Neuronal stem cell (in vitro differentiated cells): ENCODE data around the gene GRM4.

Experiments
- DNase-seq: peaks from one replicate; pipeline ENCODE4 v3.0.0-alpha.2; 2013; ENCODE audit warnings: low spot score
- H2AFZ ChIP-seq: one replicate; pipeline ENCODE4 v1.6.1; 2013; ENCODE audit warnings: mild to moderate bottlenecking, low read length, inconsistent platforms
- H2AK5ac ChIP-seq: 2 replicates; pipeline ENCODE4 v1.6.1; 2013; ENCODE audit warnings: low read depth, mild to moderate bottlenecking, inconsistent platforms, low read length, moderate library complexity, mixed read lengths
- H2BK120ac ChIP-seq: 2 replicates; pipeline ENCODE4 v1.6.1; 2013; ENCODE audit warnings: low read depth, mild to moderate bottlenecking, inconsistent platforms, low read length, moderate library complexity, mixed read lengths
- H2BK12ac ChIP-seq: one replicate; pipeline ENCODE4 v1.6.1; 2013; ENCODE audit warnings: low read length, inconsistent platforms
- H2BK15ac ChIP-seq: 2 replicates; pipeline ENCODE4 v1.6.1; 2013; ENCODE audit warnings: mild to moderate bottlenecking, low read length, inconsistent platforms, mixed read lengths
- H2BK5ac ChIP-seq: one replicate; pipeline ENCODE4 v1.6.1; 2013; ENCODE audit warnings: inconsistent platforms, mild to moderate bottlenecking, low read length, moderate library complexity
- H3K14ac ChIP-seq: one replicate; pipeline ENCODE4 v1.6.1; 2013; ENCODE audit warnings: low read length, inconsistent platforms
- H3K18ac ChIP-seq: 2 replicates; pipeline ENCODE4 v1.6.1; 2013; ENCODE audit warnings: low read length, inconsistent platforms
- H3K23ac ChIP-seq: 2 replicates; pipeline ENCODE4 v1.6.1; 2013; ENCODE audit warnings: low read depth, mild to moderate bottlenecking, mixed read lengths, low read length, inconsistent platforms; ENCODE audit not compliant: poor library complexity
- H3K27ac ChIP-seq: replicated peaks from 3 replicates; pipeline ENCODE4 v1.5.1; 2013; ENCODE audit warnings: low read length, inconsistent platforms
- H3K27me3 ChIP-seq, 3 experiments: 2 replicates each; pipeline ENCODE4 v1.6.1; 2013; ENCODE audit warnings: low read length in 3 of 3, mild to moderate bottlenecking in 2 of 3, inconsistent platforms in 1 of 3, low read depth in 1 of 3, mixed read lengths in 1 of 3, moderate library complexity in 1 of 3; ENCODE audit not compliant: control insufficient read depth in 3 of 3, insufficient read depth in 3 of 3
- H3K36me3 ChIP-seq, 2 donors: replicated peaks in 1 of 2; 2 replicates each; pipeline ENCODE4 v1.6.1; 2013; ENCODE audit warnings: low read length in 2 of 2; ENCODE audit not compliant: control insufficient read depth in 2 of 2, insufficient read depth in 2 of 2
- H3K4ac ChIP-seq: 2 replicates; pipeline ENCODE4 v1.6.1; 2013; ENCODE audit warnings: inconsistent platforms, mild to moderate bottlenecking, low read length, moderate library complexity
- H3K4me1 ChIP-seq, 2 donors: 1 replicate in 1 of 2; 2 replicates in 1 of 2; pipeline ENCODE4 v1.6.1; 2013; ENCODE audit warnings: low read length in 2 of 2, low read depth in 1 of 2; ENCODE audit not compliant: control insufficient read depth in 2 of 2, insufficient read depth in 1 of 2
- H3K4me2 ChIP-seq: one replicate; pipeline ENCODE4 v1.6.1; 2013; ENCODE audit warnings: mild to moderate bottlenecking, low read length, inconsistent platforms; ENCODE audit not compliant: insufficient read depth, poor library complexity, severe bottlenecking
- H3K4me3 ChIP-seq, 2 donors: 2 replicates each; pipeline ENCODE4 v1.5.1; 2013; ENCODE audit warnings: low read length in 2 of 2, mild to moderate bottlenecking in 2 of 2, inconsistent platforms in 1 of 2, moderate library complexity in 1 of 2
- H3K79me1 ChIP-seq: one replicate; pipeline ENCODE4 v1.6.1; 2013; ENCODE audit warnings: low read depth, mild to moderate bottlenecking, inconsistent platforms, low read length, moderate library complexity
- H3K9ac ChIP-seq: one replicate; pipeline ENCODE4 v1.6.1; 2013; ENCODE audit warnings: mild to moderate bottlenecking, low read depth, low read length, inconsistent platforms; ENCODE audit not compliant: poor library complexity
- H3K9me3 ChIP-seq, 2 donors: replicated peaks in 1 of 2; 2 replicates each; pipeline versions ENCODE3 to v1.6.1; 2013; ENCODE audit warnings: low read length in 2 of 2, mild to moderate bottlenecking in 2 of 2, inconsistent platforms in 1 of 2, low read depth in 1 of 2, mixed read lengths in 1 of 2, moderate library complexity in 1 of 2; ENCODE audit not compliant: control insufficient read depth in 2 of 2, insufficient read depth in 1 of 2
- H4K8ac ChIP-seq: one replicate; pipeline ENCODE4 v1.6.1; 2013; ENCODE audit warnings: low read depth, mild to moderate bottlenecking, inconsistent platforms, low read length, moderate library complexity
- H4K91ac ChIP-seq: one replicate; pipeline ENCODE4 v1.6.1; 2013; ENCODE audit warnings: low read length, low read depth, mild to moderate bottlenecking, inconsistent platforms; ENCODE audit not compliant: poor library complexity
- WGBS, 2 donors: extraction: QIAGEN DNeasy Blood & Tissue Kit; methylation state at CpG; one replicate each; pipeline ENCODE4 v1.1.7; 2013; ENCODE audit warnings: missing lambda C conversion rate in 2 of 2, mixed read lengths in 1 of 2; ENCODE audit not compliant: insufficient read length in 2 of 2, insufficient replicate concordance in 1 of 2; ENCODE audit errors: extremely low coverage in 2 of 2; 5-methylcytosine and 5-hydroxymethylcytosine counted together

The GRM4 gene

DNA sequence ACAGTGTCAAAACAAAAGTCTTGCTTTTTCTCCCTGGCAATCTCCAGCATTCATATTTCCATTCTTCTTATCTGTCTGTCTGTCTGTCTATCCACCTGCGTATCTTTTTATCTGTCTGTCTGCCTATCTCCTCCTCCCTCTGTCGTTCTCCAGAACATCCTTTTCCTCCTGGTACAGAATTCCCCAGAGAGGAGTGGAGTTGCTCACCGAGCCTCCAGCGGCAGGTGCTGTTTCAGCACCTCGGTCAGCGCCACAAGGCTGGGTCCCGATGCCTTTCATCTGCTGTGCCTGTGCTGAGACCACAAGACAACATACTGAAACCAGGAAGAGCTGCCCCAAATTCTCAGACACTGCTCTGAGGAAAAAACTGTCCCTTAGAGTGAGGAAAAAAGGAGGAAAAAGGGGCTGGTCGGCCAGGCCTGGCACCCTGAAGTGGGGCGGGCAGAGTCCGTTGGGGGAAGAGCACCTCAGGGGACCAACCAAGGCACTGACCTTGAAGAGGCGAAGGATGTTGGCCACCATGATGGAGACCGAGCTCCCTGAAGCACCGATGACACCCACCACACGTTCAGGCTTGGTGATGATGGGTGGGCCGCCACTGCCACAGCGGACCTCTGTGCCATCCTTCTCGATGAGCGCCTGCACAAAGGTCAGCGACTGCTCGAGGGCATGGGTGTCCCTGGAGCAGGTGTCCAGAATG is 13.3 kb downstream of the GRM4 start:
- peak; percentile 71 for DNase-seq
- Histone ChIP-seq H2BK5ac (no peak overlapping the region), H3K23ac (peak overlapping the region; percentile 70), H3K14ac (no peak overlapping the region), H3K36me3 (no peaks in the 10 kb centered on the region), H3K79me1 (peaks cover 2% of the 10 kb centered on the region), H2BK12ac (no peak overlapping the region), H3K9ac (no peak overlapping the region), H2AFZ (no peak overlapping the region), H3K27me3 (peaks cover 0 to 23% (median 2%) of the 10 kb centered on the region in 3 experiments), H2AK5ac (no peak overlapping the region), H3K4me1 (peaks cover 3 to 10% of the 10 kb centered on the region in 2 donors), H3K4ac (no peak overlapping the region), H3K18ac (no peak overlapping the region), H3K27ac (no peak overlapping the region), H3K4me2 (no peak overlapping the region), H3K9me3 (no peaks in the 10 kb centered on the region), H3K4me3 (no peak overlapping the region), H4K91ac (no peak overlapping the region), H2BK15ac (no peak overlapping the region), H2BK120ac (no peak overlapping the region), H4K8ac (no peak overlapping the region)
- no CpG with 5 or more reads among the region's 20 CpGs for WGBS, 2 donors

DNA sequence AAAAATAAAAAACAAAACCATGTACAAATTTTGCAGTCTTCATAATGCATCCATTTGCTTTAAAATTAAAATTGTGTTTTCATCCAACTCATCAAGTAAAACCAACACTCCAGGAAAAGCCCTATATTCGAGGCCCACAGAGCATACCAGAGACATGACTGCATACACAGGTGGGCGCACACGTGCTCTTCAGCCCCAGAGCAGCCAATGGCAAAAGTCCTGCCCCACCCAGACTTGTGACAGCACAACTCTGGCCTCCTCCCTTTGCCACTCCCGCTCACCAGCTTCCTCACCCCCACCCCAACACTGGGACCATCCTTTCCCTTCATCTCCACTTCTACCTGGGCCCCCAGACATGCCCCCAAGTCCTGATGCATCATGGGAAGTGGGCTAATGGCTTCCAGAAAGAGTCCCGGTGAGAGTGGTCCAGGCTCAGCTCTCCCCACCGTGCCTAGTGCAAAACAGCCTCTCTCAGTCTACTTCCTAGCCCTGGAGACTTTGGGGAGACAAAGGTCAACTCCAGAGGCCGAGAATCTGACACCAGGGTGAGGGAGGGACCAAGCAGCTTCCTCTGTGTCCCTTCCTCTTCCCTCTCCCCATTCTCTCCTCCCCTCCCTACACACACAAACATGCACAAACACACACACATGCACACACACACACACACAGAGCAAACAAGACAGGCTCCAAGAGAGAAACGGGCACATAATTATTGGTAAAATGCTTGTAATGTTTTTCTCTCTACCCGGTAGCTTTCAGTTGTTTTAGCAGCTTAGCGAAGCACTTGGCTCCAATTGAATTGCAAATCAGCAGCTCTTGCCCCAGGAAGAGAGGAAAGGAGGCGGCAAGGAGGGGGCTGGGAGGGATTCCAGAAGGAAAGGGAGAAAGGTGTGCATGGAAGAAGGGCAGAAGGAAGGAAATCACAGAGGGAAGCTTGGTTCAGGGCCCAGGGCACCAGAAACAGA is 14.3 kb downstream of the GRM4 start:
- H3K14ac ChIP-seq, result no peak overlapping the region
- H3K79me1 ChIP-seq, result peaks cover 2% of the 10 kb centered on the region
- DNase-seq, result no peak
- no peak overlapping the region for H3K4ac ChIP-seq
- no peak overlapping the region for H3K27ac ChIP-seq
- H3K9me3 ChIP-seq, result no peaks in the 10 kb centered on the region
- peak overlapping the region; percentile 25 for H3K9ac ChIP-seq
- WGBS, 2 donors, result no CpG with 5 or more reads among the region's 11 CpGs
- H3K4me2 ChIP-seq, result no peak overlapping the region
- no peak overlapping the region for H4K8ac ChIP-seq
- no peak overlapping the region for H3K4me3 ChIP-seq
- H2BK15ac ChIP-seq, result no peak overlapping the region
- H3K23ac ChIP-seq, result no peak overlapping the region
- no peak overlapping the region for H3K18ac ChIP-seq
- no peak overlapping the region for H4K91ac ChIP-seq
- H2AK5ac ChIP-seq, result no peak overlapping the region
- no peaks in the 10 kb centered on the region for H3K36me3 ChIP-seq
- H3K27me3 ChIP-seq, result peaks cover 0 to 20% (median 2%) of the 10 kb centered on the region in 3 experiments
- peaks cover 3 to 10% of the 10 kb centered on the region in 2 donors for H3K4me1 ChIP-seq
- H2BK12ac ChIP-seq, result no peak overlapping the region
- H2BK120ac ChIP-seq, result no peak overlapping the region
- no peak overlapping the region for H2BK5ac ChIP-seq
- H2AFZ ChIP-seq, result no peak overlapping the region

DNA sequence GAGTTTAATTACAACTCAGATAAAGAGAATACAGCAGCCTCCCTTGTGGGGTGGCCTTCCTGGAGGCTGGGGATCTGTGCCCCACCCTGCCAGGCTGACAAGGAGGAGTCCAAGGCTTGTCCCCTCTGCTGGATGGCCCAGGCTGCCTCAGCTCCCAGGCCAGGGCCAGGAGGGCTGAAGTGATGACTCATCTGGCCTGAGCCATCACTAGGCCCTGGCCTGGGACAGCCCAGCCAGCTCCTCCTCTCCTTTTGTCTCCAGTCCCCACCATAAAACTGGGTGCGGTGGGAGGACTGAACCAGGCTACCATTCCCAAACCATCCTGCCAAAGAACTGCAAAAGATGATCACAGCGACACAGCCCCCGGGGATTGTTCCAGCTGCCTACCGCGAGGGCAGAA is 15.0 kb downstream of the GRM4 start:
- H3K4ac ChIP-seq, result no peak overlapping the region
- H3K4me1 ChIP-seq, result peaks cover 3 to 10% of the 10 kb centered on the region in 2 donors
- peaks cover 0 to 16% (median 2%) of the 10 kb centered on the region in 3 experiments for H3K27me3 ChIP-seq
- no peak overlapping the region for H2AFZ ChIP-seq
- no peak overlapping the region for H3K4me3 ChIP-seq
- H2BK15ac ChIP-seq, result no peak overlapping the region
- no peak overlapping the region for H3K4me2 ChIP-seq
- no peak for DNase-seq
- no peaks in the 10 kb centered on the region for H3K9me3 ChIP-seq
- peaks cover 2% of the 10 kb centered on the region for H3K79me1 ChIP-seq
- no peak overlapping the region for H3K23ac ChIP-seq
- no peak overlapping the region for H3K14ac ChIP-seq
- H2BK5ac ChIP-seq, result no peak overlapping the region
- no peak overlapping the region for H3K9ac ChIP-seq
- no peak overlapping the region for H2BK12ac ChIP-seq
- H3K18ac ChIP-seq, result no peak overlapping the region
- no peaks in the 10 kb centered on the region for H3K36me3 ChIP-seq
- no peak overlapping the region for H4K8ac ChIP-seq
- no peak overlapping the region for H3K27ac ChIP-seq
- no CpG with 5 or more reads among the region's 5 CpGs for WGBS, 2 donors
- H2AK5ac ChIP-seq, result no peak overlapping the region
- H2BK120ac ChIP-seq, result no peak overlapping the region
- no peak overlapping the region for H4K91ac ChIP-seq

DNA sequence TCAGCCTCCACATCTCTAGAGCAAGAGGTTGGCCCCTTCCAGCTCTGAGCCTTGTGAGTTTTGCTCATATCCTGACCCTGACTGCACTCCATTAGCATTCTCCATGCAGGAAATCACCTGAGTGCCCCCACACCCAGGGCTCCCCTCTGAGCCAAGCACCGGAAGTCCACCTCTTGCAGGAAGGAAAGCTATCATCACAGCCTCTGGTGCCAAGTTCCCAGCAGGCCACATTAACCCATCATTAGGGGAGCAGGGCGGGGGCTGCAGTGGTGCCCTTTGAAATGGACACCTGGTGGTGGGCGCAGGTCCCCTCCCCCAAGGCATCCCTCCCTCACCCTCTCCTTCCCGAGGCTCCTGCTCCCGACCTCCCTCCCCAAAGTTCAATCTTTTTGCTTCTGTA is 16.1 kb downstream of the GRM4 start:
- Histone ChIP-seq H4K91ac (no peak overlapping the region), H3K18ac (no peak overlapping the region), H2BK120ac (no peak overlapping the region), H2BK5ac (no peak overlapping the region), H3K27ac (no peak overlapping the region), H2BK12ac (no peak overlapping the region), H3K27me3 (peaks cover 0 to 8% (median 2%) of the 10 kb centered on the region in 3 experiments), H2AFZ (no peak overlapping the region), H3K4me3 (no peak overlapping the region), H3K9me3 (no peaks in the 10 kb centered on the region), H3K23ac (peak overlapping the region; percentile 37), H2BK15ac (no peak overlapping the region), H4K8ac (no peak overlapping the region), H2AK5ac (no peak overlapping the region), H3K79me1 (peaks cover 2% of the 10 kb centered on the region), H3K4me1 (peaks cover 3 to 10% of the 10 kb centered on the region in 2 donors), H3K36me3 (no peaks in the 10 kb centered on the region), H3K14ac (no peak overlapping the region), H3K9ac (no peak overlapping the region), H3K4me2 (no peak overlapping the region), H3K4ac (no peak overlapping the region)
- no CpG with 5 or more reads among the region's 5 CpGs for WGBS, 2 donors
- no peak for DNase-seq
